Myometrial cell (primary cell): ENCODE data around the gene PGM2L1. TPM values are rescaled to one million over a fixed set of nuclear protein-coding genes. Genes with fewer than 3 reads are reported as not detected.

Experiments
- total RNA-seq: library from RNA; depleted of rRNA; stranded (reverse); fragments of >200 nt; gene quantifications from 2 replicates; pipeline ENCODE4 v1.2.3, GENCODE V29; 2015

PGM2L1 gene
- total RNA-seq: 0.86 and 1.6 TPM in 2 replicates

DNA sequence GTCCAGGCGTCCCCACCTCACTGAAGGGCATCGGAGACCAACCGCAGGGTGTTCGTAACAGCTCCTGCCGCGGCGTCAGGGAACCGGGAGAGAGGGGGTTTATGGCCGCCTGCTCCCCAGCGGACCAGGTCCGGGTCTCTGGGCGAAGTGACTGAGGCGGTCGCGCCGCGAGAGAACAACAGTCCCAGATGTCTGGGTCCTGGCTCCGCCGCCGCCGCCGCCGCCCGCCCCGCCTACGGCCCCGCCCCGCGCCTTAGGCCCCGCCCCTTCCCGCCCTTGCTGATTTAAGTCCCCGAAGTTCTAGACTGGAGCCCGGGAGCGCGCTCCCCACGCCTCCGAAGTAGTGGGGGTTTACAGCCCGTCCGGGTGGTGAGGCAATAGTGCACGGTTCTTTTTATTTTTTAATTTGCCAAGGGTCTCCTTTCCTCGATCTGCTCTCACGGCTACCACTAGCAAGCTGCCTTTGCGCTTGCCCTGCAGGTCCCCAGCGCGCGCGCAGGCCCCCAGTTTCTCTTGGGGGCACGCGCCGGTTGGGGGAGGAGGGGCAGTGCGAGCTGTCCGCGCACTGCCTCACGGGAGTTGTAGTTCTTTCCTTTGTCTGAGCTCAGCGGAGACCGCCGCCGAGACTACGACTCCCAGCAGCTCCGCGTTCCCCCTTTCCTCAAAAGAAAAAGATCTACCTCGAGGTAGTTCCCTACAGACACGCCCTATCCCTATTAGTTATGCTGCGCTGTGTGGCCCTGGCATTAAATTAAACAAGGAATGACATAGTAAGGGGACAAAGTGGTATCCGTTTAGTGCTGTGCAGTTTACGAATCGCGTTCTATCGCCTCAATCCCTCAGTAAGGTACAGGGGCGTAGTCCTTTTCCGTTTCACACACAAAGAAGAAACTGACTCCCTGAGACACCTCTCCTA is at the start of gene PGM2L1:
PGM2L1 (minus strand) TSS at position 190 of the 916 bp plus-strand sequence. CDS start 272 bp downstream, outside the sequence.

DNA sequence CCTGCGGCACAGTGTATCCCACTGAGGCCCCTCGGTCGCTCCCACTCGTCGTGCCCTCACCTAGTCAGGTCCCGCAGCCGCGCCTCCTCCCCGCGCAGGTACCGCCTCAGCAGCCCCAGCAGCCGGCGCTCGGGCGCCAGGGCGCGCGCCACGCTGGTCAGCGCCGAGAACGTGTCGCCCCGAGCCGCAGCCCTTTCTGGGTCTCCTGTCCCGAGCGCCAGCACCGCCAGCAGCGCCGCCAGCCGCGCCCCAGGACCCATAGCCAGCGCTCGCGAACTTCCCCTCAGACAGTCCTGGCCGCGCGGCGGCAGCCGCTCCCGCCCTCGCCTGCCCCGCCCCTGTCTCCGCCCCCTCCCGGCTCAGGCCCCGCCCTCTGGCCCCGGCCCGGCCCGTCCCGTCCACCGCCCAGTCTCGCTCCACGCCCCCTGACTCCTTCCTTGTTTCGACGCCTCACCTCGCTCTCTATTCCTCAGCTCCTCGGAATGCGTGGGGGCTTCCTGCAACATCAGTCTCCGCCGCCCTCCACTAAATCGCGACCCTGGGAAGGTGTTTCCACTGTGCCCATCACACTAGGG is 86.8 kb downstream of the PGM2L1 start, which contains the start of gene P4HA3:
P4HA3 (minus strand) TSS at position 289 of the 575 bp plus-strand sequence; CDS start at position 260, 29 bp downstream.

Other genes starting within 250 kb of the PGM2L1 start
- 8.0 and 12.4 TPM in 2 replicates for gene C2CD3, start 227.4 kb downstream of the PGM2L1 start, total RNA-seq
- gene PPME1, start 227.1 kb downstream of the PGM2L1 start, total RNA-seq: 44.0 and 45.0 TPM in 2 replicates
- 4.8 and 8.4 TPM in 2 replicates for gene P4HA3, start 86.8 kb downstream of the PGM2L1 start, total RNA-seq
- gene KCNE3, start 69.1 kb upstream of the PGM2L1 start, total RNA-seq: 0.86 and 0.89 TPM in 2 replicates
- gene LIPT2, start 95.3 kb upstream of the PGM2L1 start, total RNA-seq: 0.53 and 2.3 TPM in 2 replicates
- 9.9 and 10.7 TPM in 2 replicates for gene POLD3, start 194.1 kb upstream of the PGM2L1 start, total RNA-seq